SK-N-SH treated with all-trans-retinoic acid at 6 μM for 48 hours (cell line): ENCODE measurements around the gene CPSF7.

ENCODE experiments used
- ATAC-seq: fragments of 200-7000 bp; cut with Tn5 transposase; 3 replicates; pipeline ENCODE4 v1.9.1; 2020; ENCODE audit warnings: mild to moderate bottlenecking, moderate library complexity
- ARNTL ChIP-seq: fragments of 450-650 bp; formaldehyde crosslinking; IDR thresholded peaks from 2 replicates; pipeline ENCODE4 v1.5.0; 2020; ENCODE audit warnings: low read depth, mild to moderate bottlenecking, moderate library complexity, borderline replicate concordance
- BACH2 ChIP-seq: fragments of 250-450 bp; sonication (Bioruptor Pico); IDR thresholded peaks from 2 replicates; pipeline ENCODE4 v1.9.0; 2021; ENCODE audit warnings: mild to moderate bottlenecking, borderline replicate concordance
- CREB5 ChIP-seq: fragments of 250-450 bp; sonication (Bioruptor Pico); IDR thresholded peaks from 2 replicates; pipeline ENCODE4 v1.5.1; 2020; ENCODE audit warnings: low read depth, mild to moderate bottlenecking, moderate library complexity
- CSDC2 ChIP-seq: fragments of 250-450 bp; sonication (Bioruptor Pico); IDR thresholded peaks from 2 replicates; pipeline ENCODE4 v1.5.0; 2020; ENCODE audit warnings: mild to moderate bottlenecking, moderate library complexity
- CSRNP3 ChIP-seq: fragments of 250-450 bp; sonication (Bioruptor Pico); IDR thresholded peaks from 2 replicates; pipeline ENCODE4 v1.5.1; 2021; ENCODE audit warnings: mild to moderate bottlenecking, moderate library complexity
- GLIS3 ChIP-seq: fragments of 250-450 bp; sonication (Bioruptor Pico); IDR thresholded peaks from 2 replicates; pipeline ENCODE4 v1.5.0; 2020; ENCODE audit warnings: mild to moderate bottlenecking, moderate library complexity
- ISL1 ChIP-seq: fragments of 250-450 bp; sonication (Bioruptor Pico); IDR thresholded peaks from 2 replicates; pipeline ENCODE4 v2.1.2; 2022; ENCODE audit warnings: mild to moderate bottlenecking, moderate library complexity
- OSR1 ChIP-seq: fragments of 250-450 bp; sonication (Bioruptor Pico); IDR thresholded peaks from 2 replicates; pipeline ENCODE4 v1.8.0; 2022; ENCODE audit warnings: moderate library complexity, mild to moderate bottlenecking, inconsistent platforms
- PATZ1 ChIP-seq: fragments of 250-450 bp; sonication (Bioruptor Pico); IDR thresholded peaks from 2 replicates; pipeline ENCODE4 v1.8.0; 2020; ENCODE audit warnings: mild to moderate bottlenecking, moderate library complexity, borderline replicate concordance
- PPARA ChIP-seq: fragments of 250-450 bp; sonication (Bioruptor Pico); IDR thresholded peaks from 2 replicates; pipeline ENCODE4 v1.5.0; 2020; ENCODE audit warnings: mild to moderate bottlenecking, borderline replicate concordance
- RARB ChIP-seq: fragments of 250-450 bp; sonication (Bioruptor Pico); IDR thresholded peaks from 2 replicates; pipeline ENCODE4 v1.8.0; 2021; ENCODE audit warnings: mild to moderate bottlenecking, moderate library complexity
- SNAI2 ChIP-seq: fragments of 250-450 bp; sonication (Bioruptor Pico); IDR thresholded peaks from 2 replicates; pipeline ENCODE4 v1.5.0; 2020; ENCODE audit warnings: mild to moderate bottlenecking, moderate library complexity
- TOX ChIP-seq: fragments of 250-450 bp; sonication (Bioruptor Pico); IDR thresholded peaks from 2 replicates; pipeline ENCODE4 v1.8.0; 2021; ENCODE audit warnings: mild to moderate bottlenecking, moderate library complexity, borderline replicate concordance
- TSHZ2 ChIP-seq: fragments of 250-450 bp; sonication (Bioruptor Pico); IDR thresholded peaks from 2 replicates; pipeline ENCODE4 v1.5.0; 2020; ENCODE audit warnings: mild to moderate bottlenecking, moderate library complexity
- ZC3H10 ChIP-seq: fragments of 250-450 bp; sonication (Bioruptor Pico); IDR thresholded peaks from 2 replicates; pipeline ENCODE4 v1.5.1; 2021; ENCODE audit warnings: mild to moderate bottlenecking, moderate library complexity
- ZFP3 ChIP-seq: fragments of 250-450 bp; sonication (Bioruptor Pico); IDR thresholded peaks from 2 replicates; pipeline ENCODE4 v1.5.0; 2020; ENCODE audit warnings: mild to moderate bottlenecking, moderate library complexity
- ZFP30 ChIP-seq: fragments of 450-650 bp; formaldehyde crosslinking; IDR thresholded peaks from 2 replicates; pipeline ENCODE4 v1.5.0; 2022; ENCODE audit warnings: mild to moderate bottlenecking, moderate library complexity
- ZNF565 ChIP-seq: fragments of 450-650 bp; formaldehyde crosslinking; conservative IDR thresholded peaks from 2 replicates; pipeline ENCODE4 v1.5.0; 2020; ENCODE audit warnings: low read depth, mild to moderate bottlenecking, moderate library complexity
- ZNF70 ChIP-seq: fragments of 450-650 bp; formaldehyde crosslinking; IDR thresholded peaks from 2 replicates; pipeline ENCODE4 v1.5.0; 2020; ENCODE audit warnings: mild to moderate bottlenecking, moderate library complexity
- ZNF8 ChIP-seq: fragments of 450-650 bp; formaldehyde crosslinking; IDR thresholded peaks from 2 replicates; pipeline ENCODE4 v1.5.0; 2020; ENCODE audit warnings: mild to moderate bottlenecking, moderate library complexity

CPSF7 gene

GRCh38 chr11:61460474-61460881 lies 30.7 kb upstream of the CPSF7 start:
- no peak for TF ChIP-seq ZNF565 (CRISPR knock-in tag)
- ATAC-seq: peak; percentile 74

- TF ChIP-seq ZNF8 (CRISPR knock-in tag) (no peak), ZNF565 (CRISPR knock-in tag) (no peak), CREB5 (CRISPR knock-in tag) (no peak), CSDC2 (CRISPR knock-in tag) (no peak), RARB (CRISPR knock-in tag) (no peak), GLIS3 (no peak), PPARA (CRISPR knock-in tag) (no peak), SNAI2 (CRISPR knock-in tag) (no peak), PATZ1 (CRISPR knock-in tag) (no peak), ZFP30 (no peak), TSHZ2 (CRISPR knock-in tag) (no peak), ZNF70 (no peak), ZFP3 (CRISPR knock-in tag) (no peak), OSR1 (CRISPR knock-in tag) (no peak), CSRNP3 (CRISPR knock-in tag) (no peak), TOX (no peak)
These were observed 24.7 kb upstream of the CPSF7 start for GRCh38 chr11:61454520-61454919.

GRCh38 chr11:61453695-61454094 lies 23.9 kb upstream of the CPSF7 start:
- ATAC-seq: no peak
- TF ChIP-seq ISL1 (CRISPR knock-in tag): no peak
- no peak for TF ChIP-seq OSR1 (CRISPR knock-in tag)
- no peak for TF ChIP-seq RARB (CRISPR knock-in tag)
- no peak for TF ChIP-seq CSDC2 (CRISPR knock-in tag)
- TF ChIP-seq ZNF8 (CRISPR knock-in tag): no peak
- no peak for TF ChIP-seq ZFP3 (CRISPR knock-in tag)
- no peak for TF ChIP-seq PPARA (CRISPR knock-in tag)
- no peak for TF ChIP-seq GLIS3
- TF ChIP-seq CSRNP3 (CRISPR knock-in tag): no peak
- TF ChIP-seq ZNF70: no peak
- no peak for TF ChIP-seq ARNTL (CRISPR knock-in tag)
- TF ChIP-seq PATZ1 (CRISPR knock-in tag): no peak
- no peak for TF ChIP-seq CREB5 (CRISPR knock-in tag)
- TF ChIP-seq BACH2 (CRISPR knock-in tag): no peak
- TF ChIP-seq TSHZ2 (CRISPR knock-in tag): no peak
- TF ChIP-seq SNAI2 (CRISPR knock-in tag): no peak
- no peak for TF ChIP-seq ZC3H10 (CRISPR knock-in tag)
- no peak for TF ChIP-seq TOX
- no peak for TF ChIP-seq ZNF565 (CRISPR knock-in tag)
- TF ChIP-seq ZFP30: no peak

More at GRCh38 chr11:61454520-61454919, 24.7 kb upstream of the CPSF7 start:
- ATAC-seq: no peak
